Measurements from ENCODE around the gene MLX. TPM values are rescaled to one million over a fixed set of nuclear protein-coding genes. Genes with fewer than 3 reads are reported as not detected.
"Not testable (repeated sequence)": the region's sequence is repeated elsewhere in the genome, so short reads cannot be mapped to it uniquely, and the experiment has no call there.

The MLX gene
- total and polyA plus RNA-seq, 2 experiments from 2014 or later: 30.8 to 37.0 TPM

GRCh38 chr17:42612013-42612412, 45.1 kb downstream of the MLX start:
- Histone ChIP-seq H3K4me2 (ENCODE audit: unreplicated experiment) (no peak overlapping the region), H2AFZ (no peak overlapping the region), H3K36me3 (ENCODE audit: low read depth) (peaks cover 14% of the 10 kb centered on the region), H3F3A (ENCODE audit: insufficient read depth) (no peaks in the 10 kb centered on the region), H3K9me3 (ENCODE audit: low read depth) (no peaks in the 10 kb centered on the region), H3K27me3 (replicated peaks; ENCODE audit: insufficient read depth) (no peaks in the 10 kb centered on the region), H3K9ac (no peak overlapping the region), H3K4me3 (no peak overlapping the region), H4K20me1 (ENCODE audit: insufficient read depth) (no peaks in the 10 kb centered on the region), H3K9me2 (ENCODE audit: insufficient read depth) (no peaks in the 10 kb centered on the region), H3K27ac (no peak overlapping the region), H3K4me1 (ENCODE audit: insufficient read depth) (peaks cover 11% of the 10 kb centered on the region), H3K79me2 (ENCODE audit: insufficient read depth) (peaks cover 30% of the 10 kb centered on the region)
- TF ChIP-seq EZH2 (IDR thresholded peaks at IDR 0.05; ENCODE audit: insufficient read depth, poor library complexity, severe bottlenecking) (no peak), EZH2phosphoT487 (IDR thresholded peaks at IDR 0.05; ENCODE audit: insufficient read depth, low read depth) (no peak)
- 85 to 91% methylated on average over 4 of the region's 4 CpGs for WGBS, 2 experiments (ENCODE audit: low coverage in 1 of 2, low lambda C conversion rate in 2 of 2, missing lambda C conversion rate in 2 of 2)
- in situ Hi-C loops (cut with MboI): no loop called here
- DNase-seq: no peak

GRCh38 chr17:42613699-42614295, 46.9 kb downstream of the MLX start:
- Histone ChIP-seq H3K9me2 (ENCODE audit: insufficient read depth) (no peaks in the 10 kb centered on the region), H3K4me2 (ENCODE audit: unreplicated experiment) (no peak overlapping the region), H3K27ac (no peak overlapping the region), H3K9me3 (ENCODE audit: low read depth) (no peaks in the 10 kb centered on the region), H3K79me2 (ENCODE audit: insufficient read depth) (peaks cover 12% of the 10 kb centered on the region), H3K4me3 (no peak overlapping the region), H3F3A (ENCODE audit: insufficient read depth) (no peaks in the 10 kb centered on the region), H3K9ac (no peak overlapping the region), H3K36me3 (ENCODE audit: low read depth) (peaks cover 14% of the 10 kb centered on the region), H3K27me3 (replicated peaks; ENCODE audit: insufficient read depth) (no peaks in the 10 kb centered on the region), H3K4me1 (ENCODE audit: insufficient read depth) (no peaks in the 10 kb centered on the region; the same call in 1 of the 2 replicates), H4K20me1 (ENCODE audit: insufficient read depth) (no peaks in the 10 kb centered on the region), H2AFZ (no peak overlapping the region)
- WGBS, 2 experiments (ENCODE audit: low coverage in 1 of 2, low lambda C conversion rate in 2 of 2, missing lambda C conversion rate in 2 of 2): 94 to 97% methylated on average over 17 of the region's 17 CpGs
- in situ Hi-C loops (cut with MboI): no loop called here
- DNase-seq: no peak
- no peak for TF ChIP-seq EZH2phosphoT487 (IDR thresholded peaks at IDR 0.05; ENCODE audit: insufficient read depth, low read depth)

GRCh38 chr17:42617956-42618431, 51.1 kb downstream of the MLX start:
- H3K9me3 ChIP-seq (ENCODE audit: low read depth): no peaks in the 10 kb centered on the region
- no peaks in the 10 kb centered on the region for H4K20me1 ChIP-seq (ENCODE audit: insufficient read depth)
- no peaks in the 10 kb centered on the region for H3K79me2 ChIP-seq (ENCODE audit: insufficient read depth)
- TF ChIP-seq EZH2phosphoT487 (IDR thresholded peaks at IDR 0.05; ENCODE audit: insufficient read depth, low read depth) (no peak), EZH2 (IDR thresholded peaks at IDR 0.05; ENCODE audit: insufficient read depth, poor library complexity, severe bottlenecking) (no peak)
- H3K4me1 ChIP-seq (ENCODE audit: insufficient read depth): no peaks in the 10 kb centered on the region
- no peak overlapping the region for H2AFZ ChIP-seq
- 68 to 78% methylated on average over 4 of the region's 4 CpGs for WGBS, 2 experiments (ENCODE audit: low coverage in 1 of 2, low lambda C conversion rate in 2 of 2, missing lambda C conversion rate in 2 of 2)
- H3K4me2 ChIP-seq (ENCODE audit: unreplicated experiment): no peak overlapping the region
- H3K27me3 ChIP-seq (replicated peaks; ENCODE audit: insufficient read depth): no peaks in the 10 kb centered on the region
- in situ Hi-C loops (cut with MboI): no loop called here
- H3K9ac ChIP-seq: no peak overlapping the region
- H3K4me3 ChIP-seq: no peak overlapping the region
- no peak for DNase-seq
- peaks cover 12% of the 10 kb centered on the region for H3K36me3 ChIP-seq (ENCODE audit: low read depth)
- H3K9me2 ChIP-seq (ENCODE audit: insufficient read depth): no peaks in the 10 kb centered on the region
- H3F3A ChIP-seq (ENCODE audit: insufficient read depth): no peaks in the 10 kb centered on the region
- no peak overlapping the region for H3K27ac ChIP-seq

- in situ Hi-C loops (cut with MboI): no loop called here
These were observed 51.7 kb downstream of the MLX start for GRCh38 chr17:42618442-42619150.

GRCh38 chr17:42621987-42622386, 55.1 kb downstream of the MLX start:
- H3K27me3 ChIP-seq (replicated peaks; ENCODE audit: insufficient read depth); H3K4me1 ChIP-seq (ENCODE audit: insufficient read depth); H3K27ac ChIP-seq; H3K79me2 ChIP-seq (ENCODE audit: insufficient read depth); H3K36me3 ChIP-seq (ENCODE audit: low read depth); H3K9me3 ChIP-seq (ENCODE audit: low read depth); in situ Hi-C loops (cut with MboI); H2AFZ ChIP-seq; H3K9ac ChIP-seq; DNase-seq; H3K9me2 ChIP-seq (ENCODE audit: insufficient read depth); H3F3A ChIP-seq (ENCODE audit: insufficient read depth); H3K4me2 ChIP-seq (ENCODE audit: unreplicated experiment); H4K20me1 ChIP-seq (ENCODE audit: insufficient read depth); H3K4me3 ChIP-seq: not testable (repeated sequence)
- 81 to 93% methylated on average over 3 of the region's 3 CpGs for WGBS, 2 experiments (ENCODE audit: low coverage in 1 of 2, low lambda C conversion rate in 2 of 2, missing lambda C conversion rate in 2 of 2)

More at GRCh38 chr17:42618442-42619150, 51.7 kb downstream of the MLX start:
- 43 to 53% methylated on average over 9 of the region's 9 CpGs for WGBS, 2 experiments (ENCODE audit: low coverage in 1 of 2, low lambda C conversion rate in 2 of 2, missing lambda C conversion rate in 2 of 2)
- Histone ChIP-seq H3K27me3 (replicated peaks; ENCODE audit: insufficient read depth) (no peaks in the 10 kb centered on the region), H3K4me2 (ENCODE audit: unreplicated experiment) (no peak overlapping the region), H3K4me3 (no peak overlapping the region), H3K9ac (no peak overlapping the region), H3K4me1 (ENCODE audit: insufficient read depth) (no peaks in the 10 kb centered on the region), H3K27ac (no peak overlapping the region), H2AFZ (no peak overlapping the region), H3F3A (ENCODE audit: insufficient read depth) (no peaks in the 10 kb centered on the region), H3K36me3 (ENCODE audit: low read depth) (peaks cover 10% of the 10 kb centered on the region; the same call in 1 of the 2 replicates), H3K9me2 (ENCODE audit: insufficient read depth) (no peaks in the 10 kb centered on the region), H3K79me2 (ENCODE audit: insufficient read depth) (no peaks in the 10 kb centered on the region), H3K9me3 (ENCODE audit: low read depth) (no peaks in the 10 kb centered on the region), H4K20me1 (ENCODE audit: insufficient read depth) (no peaks in the 10 kb centered on the region)
- no peak for DNase-seq
- TF ChIP-seq EZH2 (IDR thresholded peaks at IDR 0.05; ENCODE audit: insufficient read depth, poor library complexity, severe bottlenecking): no peak
- no peak for TF ChIP-seq EZH2phosphoT487 (IDR thresholded peaks at IDR 0.05; ENCODE audit: insufficient read depth, low read depth)
